Transverse colon (tissue), 4 donors: ENCODE data around the gene MIR17HG. TPM values are rescaled to one million over a fixed set of nuclear protein-coding genes. Genes with fewer than 3 reads are reported as not detected.
"Not testable (repeated sequence)": the region's sequence is repeated elsewhere in the genome, so short reads cannot be mapped to it uniquely, and the experiment has no call there.

Source experiments
- DNase-seq: peaks from one replicate; pipeline ENCODE4 v3.0.0-alpha.2; 2019
- H3K27ac ChIP-seq, 4 donors: fragments of 200-600 bp; sonication (generic); 2 replicates each; pipeline ENCODE4 v1.5.1; 2016 to 2018; ENCODE audit warnings: inconsistent platforms in 4 of 4
- H3K27me3 ChIP-seq: fragments of 200-600 bp; sonication (generic); 2 replicates; pipeline ENCODE4 v1.5.1; 2017; ENCODE audit warnings: inconsistent platforms
- H3K36me3 ChIP-seq, 4 donors: fragments of 200-600 bp; sonication (generic); 2 replicates each; pipeline ENCODE4 v1.5.1; 2017 to 2019; ENCODE audit warnings: inconsistent platforms in 4 of 4
- H3K4me1 ChIP-seq, 4 donors: fragments of 200-600 bp; sonication (generic); 2 replicates each; pipeline ENCODE4 v1.5.1; 2017 to 2020; ENCODE audit warnings: inconsistent platforms in 4 of 4
- H3K4me3 ChIP-seq, 4 donors: fragments of 200-600 bp; sonication (generic); 1 replicate in 1 of 4; 2 replicates in 3 of 4; pipeline versions ENCODE4 v1.5.1 to v1.6.1; 2017 to 2019; ENCODE audit warnings: inconsistent platforms in 4 of 4
- H3K9me3 ChIP-seq, 2 donors: fragments of 200-600 bp; sonication (generic); 2 replicates each; pipeline ENCODE4 v1.5.1; 2017 to 2019; ENCODE audit warnings: inconsistent platforms in 2 of 2
- EP300 ChIP-seq: sonication (generic); formaldehyde crosslinking; IDR thresholded peaks from one replicate; pipeline ENCODE4 v1.6.1; 2017; ENCODE audit warnings: antibody characterized with exemption, low read depth
- POLR2A ChIP-seq: fragments of 450-650 bp; IDR thresholded peaks from one replicate; pipeline ENCODE4 v1.6.1; 2016; ENCODE audit warnings: antibody characterized with exemption, mild to moderate bottlenecking, moderate library complexity
- POLR2AphosphoS5 ChIP-seq, 3 donors: sonication (generic); formaldehyde crosslinking; IDR thresholded peaks; one replicate each; pipeline ENCODE4 v1.6.1; 2016; ENCODE audit warnings: antibody characterized with exemption in 3 of 3
- WGBS, 2 donors: methylation state at CpG; one replicate each; pipeline ENCODE4 v1.1.5; 2018; ENCODE audit warnings: low coverage in 1 of 2; 5-methylcytosine and 5-hydroxymethylcytosine counted together
- in situ Hi-C, 4 donors: fragments of 200-750 bp; cut with MboI; loops; one replicate each; pipeline versions ENCODE4 v1.15.0 to v1.15.1; 2017; ENCODE audit warnings: low sequenced_read_pairs in 3 of 4, low pct_ligation_motif_present in 1 of 4, low pct_unique_long_range_greater_than_20kb in 1 of 4
- intact Hi-C: fragments of 100-400 bp; cut with DNase I; formaldehyde crosslinking; loops from one replicate; pipeline ENCODE4 v1.15.1; 2023; ENCODE audit warnings: low total_unique reads
- total RNA-seq, 4 donors: library from RNA; depleted of rRNA; stranded (reverse); fragments of >200 nt; gene quantifications; one replicate each; pipeline ENCODE4 v1.1.0, GENCODE V29; 2016
- TF ChIP-seq, protein P1 (sequence below), 5 experiments: fragments of 200-600 bp in 3 of 5; fragments of 450-650 bp in 2 of 5; sonication (generic) in 3 of 5; IDR thresholded peaks; 1 replicate in 2 of 5; 2 replicates in 3 of 5; pipeline ENCODE4 v1.5.1; 2016 to 2017; ENCODE audit warnings: antibody characterized with exemption in 5 of 5, inconsistent platforms in 3 of 5, mild to moderate bottlenecking in 2 of 5, moderate library complexity in 1 of 5

Gene MIR17HG
- total RNA-seq, 4 donors from 2014 or later = 1.1 to 8.1 (median 2.2) TPM

DNA sequence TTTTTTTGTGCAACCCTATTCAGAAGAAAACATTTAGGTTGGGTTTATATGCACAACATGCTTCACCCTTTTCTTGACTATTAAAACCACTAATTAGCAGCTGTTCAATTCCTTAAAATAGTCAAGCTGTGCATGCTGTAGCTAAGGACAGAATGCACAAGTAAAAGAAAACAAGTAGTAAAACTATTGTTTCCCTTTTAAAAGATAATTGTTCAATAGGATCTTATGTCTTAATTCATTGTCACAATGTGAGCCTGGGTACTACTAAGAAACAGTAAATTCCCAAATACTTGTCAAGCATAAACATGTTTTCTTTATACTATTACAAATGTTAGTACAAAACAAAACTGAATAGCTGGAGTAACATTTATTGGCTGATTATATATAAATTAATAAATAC lies 32.6 kb upstream of the MIR17HG start:
- TF ChIP-seq, protein P1, sequence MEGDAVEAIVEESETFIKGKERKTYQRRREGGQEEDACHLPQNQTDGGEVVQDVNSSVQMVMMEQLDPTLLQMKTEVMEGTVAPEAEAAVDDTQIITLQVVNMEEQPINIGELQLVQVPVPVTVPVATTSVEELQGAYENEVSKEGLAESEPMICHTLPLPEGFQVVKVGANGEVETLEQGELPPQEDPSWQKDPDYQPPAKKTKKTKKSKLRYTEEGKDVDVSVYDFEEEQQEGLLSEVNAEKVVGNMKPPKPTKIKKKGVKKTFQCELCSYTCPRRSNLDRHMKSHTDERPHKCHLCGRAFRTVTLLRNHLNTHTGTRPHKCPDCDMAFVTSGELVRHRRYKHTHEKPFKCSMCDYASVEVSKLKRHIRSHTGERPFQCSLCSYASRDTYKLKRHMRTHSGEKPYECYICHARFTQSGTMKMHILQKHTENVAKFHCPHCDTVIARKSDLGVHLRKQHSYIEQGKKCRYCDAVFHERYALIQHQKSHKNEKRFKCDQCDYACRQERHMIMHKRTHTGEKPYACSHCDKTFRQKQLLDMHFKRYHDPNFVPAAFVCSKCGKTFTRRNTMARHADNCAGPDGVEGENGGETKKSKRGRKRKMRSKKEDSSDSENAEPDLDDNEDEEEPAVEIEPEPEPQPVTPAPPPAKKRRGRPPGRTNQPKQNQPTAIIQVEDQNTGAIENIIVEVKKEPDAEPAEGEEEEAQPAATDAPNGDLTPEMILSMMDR (IDR thresholded peaks at IDR 0.05) = no peak
- TF ChIP-seq POLR2AphosphoS5 (IDR thresholded peaks at IDR 0.05) (no peak), POLR2A (no peak), EP300 (no peak)
- in situ Hi-C loops = no loop called here
- intact Hi-C loops = no loop called here
- Histone ChIP-seq H3K4me3 (no peak overlapping the region), H3K27ac (no peak overlapping the region), H3K36me3 (no peaks in the 10 kb centered on the region), H3K4me1 (peaks cover 0 to 9% (median 0%) of the 10 kb centered on the region in 4 donors), H3K9me3 (no peaks in the 10 kb centered on the region), H3K27me3 (peaks cover 19% of the 10 kb centered on the region)
- DNase-seq = no peak

DNA sequence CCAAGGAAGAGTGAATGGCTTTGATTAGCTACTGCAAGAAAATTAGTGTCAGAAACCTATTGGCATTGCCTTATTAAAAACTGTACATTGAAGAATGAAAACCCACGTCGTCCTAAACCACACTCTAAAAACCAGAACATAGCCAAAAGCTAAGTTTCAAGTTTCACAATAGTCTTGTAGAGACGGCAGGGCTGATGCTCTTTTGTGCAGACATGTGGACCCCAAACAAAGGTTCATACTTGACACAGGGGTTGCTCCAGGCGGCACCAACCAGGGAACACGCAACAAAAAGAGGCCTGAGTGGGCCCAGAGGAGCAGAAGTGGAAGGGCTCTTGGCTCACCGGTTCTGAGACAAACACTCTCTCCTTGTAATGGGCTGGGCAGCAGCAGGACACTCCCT lies 28.6 kb upstream of the MIR17HG start:
- DNase-seq = no peak
- intact Hi-C loops (no loop called here), in situ Hi-C loops (no loop called here)
- TF ChIP-seq, protein P1 (IDR thresholded peaks at IDR 0.05) = no peak
- TF ChIP-seq POLR2A (no peak), EP300 (no peak), POLR2AphosphoS5 (IDR thresholded peaks at IDR 0.05) (no peak)
- no peak overlapping the region for H3K27ac ChIP-seq
- H3K4me1 ChIP-seq = no peaks in the 10 kb centered on the region
- no peaks in the 10 kb centered on the region for H3K9me3 ChIP-seq
- H3K27me3 ChIP-seq = peaks cover 13% of the 10 kb centered on the region
- WGBS, 2 donors = 70 to 85% methylated on average over 6 of the region's 6 CpGs
- H3K4me3 ChIP-seq = no peak overlapping the region
- no peaks in the 10 kb centered on the region for H3K36me3 ChIP-seq

DNA sequence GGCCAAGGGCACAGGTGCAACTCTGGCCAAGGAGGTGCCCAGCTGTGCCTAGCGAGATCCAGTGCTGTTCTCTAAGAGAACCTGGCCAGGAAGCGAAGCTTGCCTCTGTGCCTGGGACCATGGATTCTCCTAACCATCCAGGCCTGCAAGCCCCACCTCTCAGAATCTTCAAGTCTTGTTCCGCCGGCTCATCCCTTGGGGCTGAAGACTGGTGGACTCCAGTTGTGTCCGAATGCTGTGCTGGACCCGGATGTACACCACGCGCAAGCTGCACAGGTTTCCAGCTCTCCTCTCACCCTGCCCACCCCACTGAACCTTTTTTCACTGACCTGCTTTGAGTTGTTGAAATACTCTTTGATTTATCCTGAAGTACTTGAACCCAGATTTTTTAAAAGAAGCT lies 27.5 kb upstream of the MIR17HG start:
- no peak for DNase-seq
- H3K27me3 ChIP-seq = peaks cover 3% of the 10 kb centered on the region
- no peaks in the 10 kb centered on the region for H3K36me3 ChIP-seq
- H3K27ac ChIP-seq = no peak overlapping the region
- TF ChIP-seq POLR2A (no peak), POLR2AphosphoS5 (IDR thresholded peaks at IDR 0.05) (no peak), EP300 (no peak)
- TF ChIP-seq, protein P1 (IDR thresholded peaks at IDR 0.05) = no peak
- in situ Hi-C loops (no loop called here), intact Hi-C loops (no loop called here)
- H3K4me3 ChIP-seq = no peak overlapping the region
- H3K9me3 ChIP-seq = no peaks in the 10 kb centered on the region
- no peaks in the 10 kb centered on the region for H3K4me1 ChIP-seq
- 95 to 97% methylated on average over 4 to 8 of the region's 8 CpGs for WGBS, 2 donors

GRCh38 chr13:91320990-91321389 lies 26.5 kb upstream of the MIR17HG start:
- H3K27me3 ChIP-seq, H3K36me3 ChIP-seq, H3K4me3 ChIP-seq, in situ Hi-C loops, H3K27ac ChIP-seq, DNase-seq, H3K4me1 ChIP-seq, H3K9me3 ChIP-seq, intact Hi-C loops: not testable (repeated sequence)
- WGBS, 2 donors = 96% methylated on average over 1 of the region's 1 CpG; no CpG with 5 or more reads in 1 of the 2 donors

GRCh38 chr13:91323349-91323748 lies 24.1 kb upstream of the MIR17HG start:
- intact Hi-C loops (no loop called here), in situ Hi-C loops (no loop called here)
- Histone ChIP-seq H3K27ac (no peak overlapping the region), H3K9me3 (no peaks in the 10 kb centered on the region), H3K4me3 (no peak overlapping the region), H3K27me3 (no peaks in the 10 kb centered on the region), H3K36me3 (no peaks in the 10 kb centered on the region), H3K4me1 (no peaks in the 10 kb centered on the region)
- TF ChIP-seq POLR2A (no peak), EP300 (no peak), POLR2AphosphoS5 (IDR thresholded peaks at IDR 0.05) (no peak)
- TF ChIP-seq, protein P1 (IDR thresholded peaks at IDR 0.05) = no peak
- no peak for DNase-seq
- 79% methylated on average over 3 of the region's 3 CpGs; no CpG with 5 or more reads in 1 of the 2 donors for WGBS, 2 donors
